ENCODE results near the gene FAU.
A peak's percentile ranks its signal among the peaks of the same experiment; 100 is the strongest.

The FAU gene

GRCh38 chr11:65111159-65111743, 10.7 kb downstream of the FAU start:
- DNase-seq: no peak

GRCh38 chr11:65110354-65110861, 11.5 kb downstream of the FAU start:
- in situ Hi-C loops (cut with MboI; ENCODE audit: low pct_unique_long_range_greater_than_20kb, low sequenced_read_pairs): no loop called here

More at GRCh38 chr11:65111159-65111743, 10.7 kb downstream of the FAU start:
- in situ Hi-C loops (cut with MboI; ENCODE audit: low pct_unique_long_range_greater_than_20kb, low sequenced_read_pairs): no loop called here

GRCh38 chr11:65109231-65110198, 12.4 kb downstream of the FAU start:
- DNase-seq: no peak
- in situ Hi-C loops (cut with MboI; ENCODE audit: low pct_unique_long_range_greater_than_20kb, low sequenced_read_pairs): no loop called here

More at GRCh38 chr11:65110354-65110861, 11.5 kb downstream of the FAU start:
- peak; percentile 93 for DNase-seq

GRCh38 chr11:65108469-65109123, 13.3 kb downstream of the FAU start:
- in situ Hi-C loops (cut with MboI; ENCODE audit: low pct_unique_long_range_greater_than_20kb, low sequenced_read_pairs): no loop called here
- no peak for DNase-seq

- in situ Hi-C loops (cut with MboI; ENCODE audit: low pct_unique_long_range_greater_than_20kb, low sequenced_read_pairs): no loop called here
- DNase-seq: no peak
Observed at GRCh38 chr11:65107751-65108468, 14.0 kb downstream of the FAU start.

- no peak for DNase-seq
- in situ Hi-C loops (cut with MboI; ENCODE audit: low pct_unique_long_range_greater_than_20kb, low sequenced_read_pairs): no loop called here
Observed at GRCh38 chr11:65107078-65107477, 14.9 kb downstream of the FAU start.

- no peak for DNase-seq
- in situ Hi-C loops (cut with MboI; ENCODE audit: low pct_unique_long_range_greater_than_20kb, low sequenced_read_pairs): no loop called here
Observed at GRCh38 chr11:65104628-65105027, 17.3 kb downstream of the FAU start.

- in situ Hi-C loops (cut with MboI; ENCODE audit: low pct_unique_long_range_greater_than_20kb, low sequenced_read_pairs): no loop called here
- no peak for DNase-seq
Observed at GRCh38 chr11:65103476-65103875, 18.5 kb downstream of the FAU start.

- DNase-seq: no peak
- in situ Hi-C loops (cut with MboI; ENCODE audit: low pct_unique_long_range_greater_than_20kb, low sequenced_read_pairs): no loop called here
Observed at GRCh38 chr11:65102142-65103095, 19.5 kb downstream of the FAU start.

GRCh38 chr11:65100674-65101350, 21.1 kb downstream of the FAU start:
- in situ Hi-C loops (cut with MboI; ENCODE audit: low pct_unique_long_range_greater_than_20kb, low sequenced_read_pairs): no loop called here
- DNase-seq: no peak

GRCh38 chr11:65096926-65097325, 25.0 kb downstream of the FAU start:
- DNase-seq: no peak
- in situ Hi-C loops (cut with MboI; ENCODE audit: low pct_unique_long_range_greater_than_20kb, low sequenced_read_pairs): no loop called here

GRCh38 chr11:65095974-65096806, 25.7 kb downstream of the FAU start, which contains the start of gene VPS51:
TSS of gene VPS51 (plus strand) at chr11:65096214. CDS start at chr11:65096251, 37 bp downstream.
- in situ Hi-C loops (cut with MboI; ENCODE audit: low pct_unique_long_range_greater_than_20kb, low sequenced_read_pairs): no loop called here
- peak; percentile 91 for DNase-seq

- no peak for DNase-seq
- in situ Hi-C loops (cut with MboI; ENCODE audit: low pct_unique_long_range_greater_than_20kb, low sequenced_read_pairs): no loop called here
Observed at GRCh38 chr11:65095427-65095826, 26.5 kb downstream of the FAU start.

GRCh38 chr11:65090628-65091027, 31.3 kb downstream of the FAU start:
- no peak for DNase-seq
- in situ Hi-C loops (cut with MboI; ENCODE audit: low pct_unique_long_range_greater_than_20kb, low sequenced_read_pairs): no loop called here

- DNase-seq: no peak
- in situ Hi-C loops (cut with MboI; ENCODE audit: low pct_unique_long_range_greater_than_20kb, low sequenced_read_pairs): no loop called here
Observed at GRCh38 chr11:65089621-65090020, 32.3 kb downstream of the FAU start.

- no peak for DNase-seq
- in situ Hi-C loops (cut with MboI; ENCODE audit: low pct_unique_long_range_greater_than_20kb, low sequenced_read_pairs): no loop called here
Observed at GRCh38 chr11:65087827-65088226, 34.1 kb downstream of the FAU start.

GRCh38 chr11:65087216-65087615, 34.7 kb downstream of the FAU start:
- DNase-seq: no peak
- in situ Hi-C loops (cut with MboI; ENCODE audit: low pct_unique_long_range_greater_than_20kb, low sequenced_read_pairs): no loop called here
